Neural progenitor cell (in vitro differentiated cells): Measurements from ENCODE around the gene CXCL9.

Experiments
- EZH2 ChIP-seq: fragments of 200-600 bp; sonication (generic); IDR thresholded peaks from 2 replicates; pipeline ENCODE4 v1.6.1; 2017; ENCODE audit warnings: antibody characterized with exemption, mild to moderate bottlenecking, moderate library complexity
- EZH2phosphoT487 ChIP-seq: fragments of 200-600 bp; sonication (generic); IDR thresholded peaks from 2 replicates; pipeline ENCODE4 v1.6.1; 2017; ENCODE audit warnings: antibody characterized with exemption
- TF ChIP-seq, protein P1 (sequence below): fragments of 200-600 bp; sonication (generic); IDR thresholded peaks from 2 replicates; pipeline ENCODE4 v1.5.1; 2017; ENCODE audit warnings: antibody characterized with exemption, mild to moderate bottlenecking

DNA sequence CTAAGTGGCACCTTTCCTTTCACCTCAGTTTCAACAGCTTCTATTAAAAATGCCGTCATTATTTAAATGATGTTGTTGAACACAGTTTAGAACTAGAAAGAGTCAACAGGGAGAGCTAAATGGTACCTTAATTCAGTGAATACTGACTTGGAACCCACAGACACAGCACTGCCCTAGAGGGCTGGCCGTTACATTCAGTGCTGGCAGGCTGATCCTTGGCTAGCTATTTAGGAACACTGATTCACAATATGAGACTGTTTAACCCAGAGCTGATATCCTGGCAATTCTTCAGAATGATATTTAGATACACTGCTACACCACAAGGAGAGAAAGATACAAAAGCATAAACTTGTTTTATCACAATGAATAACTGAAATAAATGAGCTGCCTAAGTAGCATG lies 53.8 kb downstream of the CXCL9 start:
- TF ChIP-seq, protein P1, sequence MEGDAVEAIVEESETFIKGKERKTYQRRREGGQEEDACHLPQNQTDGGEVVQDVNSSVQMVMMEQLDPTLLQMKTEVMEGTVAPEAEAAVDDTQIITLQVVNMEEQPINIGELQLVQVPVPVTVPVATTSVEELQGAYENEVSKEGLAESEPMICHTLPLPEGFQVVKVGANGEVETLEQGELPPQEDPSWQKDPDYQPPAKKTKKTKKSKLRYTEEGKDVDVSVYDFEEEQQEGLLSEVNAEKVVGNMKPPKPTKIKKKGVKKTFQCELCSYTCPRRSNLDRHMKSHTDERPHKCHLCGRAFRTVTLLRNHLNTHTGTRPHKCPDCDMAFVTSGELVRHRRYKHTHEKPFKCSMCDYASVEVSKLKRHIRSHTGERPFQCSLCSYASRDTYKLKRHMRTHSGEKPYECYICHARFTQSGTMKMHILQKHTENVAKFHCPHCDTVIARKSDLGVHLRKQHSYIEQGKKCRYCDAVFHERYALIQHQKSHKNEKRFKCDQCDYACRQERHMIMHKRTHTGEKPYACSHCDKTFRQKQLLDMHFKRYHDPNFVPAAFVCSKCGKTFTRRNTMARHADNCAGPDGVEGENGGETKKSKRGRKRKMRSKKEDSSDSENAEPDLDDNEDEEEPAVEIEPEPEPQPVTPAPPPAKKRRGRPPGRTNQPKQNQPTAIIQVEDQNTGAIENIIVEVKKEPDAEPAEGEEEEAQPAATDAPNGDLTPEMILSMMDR: no peak
- TF ChIP-seq EZH2 (no peak), EZH2phosphoT487 (no peak)
